Measurements from ENCODE around the gene SLIT3. TPM values are rescaled to one million over a fixed set of nuclear protein-coding genes. Genes with fewer than 3 reads are reported as not detected.

Gene SLIT3
- total RNA-seq, 1 experiment from 2014 or later: not detected

- H3K36me3 ChIP-seq (ENCODE audit: insufficient read depth, low read length): no peaks in the 10 kb centered on the region
- no peak for DNase-seq
- no peaks in the 10 kb centered on the region for H3K27me3 ChIP-seq (ENCODE audit: low read length)
- no peaks in the 10 kb centered on the region for H3K4me1 ChIP-seq (ENCODE audit: low read length)
- no peaks in the 10 kb centered on the region for H3K79me2 ChIP-seq (ENCODE audit: low read length)
- no peak overlapping the region for H3K9ac ChIP-seq (ENCODE audit: low read length)
- no peak overlapping the region for H2AFZ ChIP-seq (ENCODE audit: low read length)
- no peaks in the 10 kb centered on the region for H3K9me2 ChIP-seq (replicated peaks; ENCODE audit: insufficient read depth, low read length)
- no peak overlapping the region for H3K4me3 ChIP-seq (ENCODE audit: low read length)
- H3K27ac ChIP-seq (ENCODE audit: low read length): no peak overlapping the region
- H3K4me2 ChIP-seq (ENCODE audit: low read depth, low read length, poor library complexity, severe bottlenecking): no peak overlapping the region
- no peaks in the 10 kb centered on the region for H3K9me3 ChIP-seq (ENCODE audit: low read length)
- H4K20me1 ChIP-seq (ENCODE audit: insufficient read depth, low read depth, low read length): no peaks in the 10 kb centered on the region
Observed at GRCh38 chr5:169122951-169123350, 178.0 kb downstream of the SLIT3 start.

GRCh38 chr5:169121630-169122420, 179.1 kb downstream of the SLIT3 start:
- H3K79me2 ChIP-seq (ENCODE audit: low read length): no peaks in the 10 kb centered on the region
- no peaks in the 10 kb centered on the region for H3K9me2 ChIP-seq (replicated peaks; ENCODE audit: insufficient read depth, low read length)
- no peak overlapping the region for H3K9ac ChIP-seq (ENCODE audit: low read length)
- H3K4me3 ChIP-seq (ENCODE audit: low read length): no peak overlapping the region
- H2AFZ ChIP-seq (ENCODE audit: low read length): no peak overlapping the region
- H3K4me1 ChIP-seq (ENCODE audit: low read length): no peaks in the 10 kb centered on the region
- no peaks in the 10 kb centered on the region for H4K20me1 ChIP-seq (ENCODE audit: insufficient read depth, low read depth, low read length)
- no peak overlapping the region for H3K27ac ChIP-seq (ENCODE audit: low read length)
- no peak for DNase-seq
- H3K4me2 ChIP-seq (ENCODE audit: low read depth, low read length, poor library complexity, severe bottlenecking): no peak overlapping the region
- no peaks in the 10 kb centered on the region for H3K36me3 ChIP-seq (ENCODE audit: insufficient read depth, low read length)
- no peaks in the 10 kb centered on the region for H3K9me3 ChIP-seq (ENCODE audit: low read length)
- H3K27me3 ChIP-seq (ENCODE audit: low read length): no peaks in the 10 kb centered on the region

- Histone ChIP-seq H3K9me2 (replicated peaks; ENCODE audit: insufficient read depth, low read length) (no peaks in the 10 kb centered on the region), H3K9me3 (ENCODE audit: low read length) (no peaks in the 10 kb centered on the region), H3K27me3 (ENCODE audit: low read length) (no peaks in the 10 kb centered on the region), H3K4me3 (ENCODE audit: low read length) (no peak overlapping the region), H3K9ac (ENCODE audit: low read length) (no peak overlapping the region), H3K36me3 (ENCODE audit: insufficient read depth, low read length) (no peaks in the 10 kb centered on the region), H2AFZ (ENCODE audit: low read length) (no peak overlapping the region), H3K27ac (ENCODE audit: low read length) (no peak overlapping the region), H3K79me2 (ENCODE audit: low read length) (no peaks in the 10 kb centered on the region), H3K4me1 (ENCODE audit: low read length) (no peaks in the 10 kb centered on the region), H3K4me2 (ENCODE audit: low read depth, low read length, poor library complexity, severe bottlenecking) (no peak overlapping the region), H4K20me1 (ENCODE audit: insufficient read depth, low read depth, low read length) (no peaks in the 10 kb centered on the region)
- no peak for DNase-seq
Observed at GRCh38 chr5:169119288-169120048, 181.5 kb downstream of the SLIT3 start.

GRCh38 chr5:169116961-169117461, 183.9 kb downstream of the SLIT3 start:
- DNase-seq: peak; percentile 43
- H3K4me3 ChIP-seq (ENCODE audit: low read length): no peak overlapping the region
- H3K27ac ChIP-seq (ENCODE audit: low read length): no peak overlapping the region
- no peaks in the 10 kb centered on the region for H3K36me3 ChIP-seq (ENCODE audit: insufficient read depth, low read length)
- no peaks in the 10 kb centered on the region for H4K20me1 ChIP-seq (ENCODE audit: insufficient read depth, low read depth, low read length)
- H3K4me2 ChIP-seq (ENCODE audit: low read depth, low read length, poor library complexity, severe bottlenecking): no peak overlapping the region
- no peaks in the 10 kb centered on the region for H3K4me1 ChIP-seq (ENCODE audit: low read length)
- no peak overlapping the region for H3K9ac ChIP-seq (ENCODE audit: low read length)
- H3K9me3 ChIP-seq (ENCODE audit: low read length): no peaks in the 10 kb centered on the region
- no peaks in the 10 kb centered on the region for H3K9me2 ChIP-seq (replicated peaks; ENCODE audit: insufficient read depth, low read length)
- no peaks in the 10 kb centered on the region for H3K27me3 ChIP-seq (ENCODE audit: low read length)
- H3K79me2 ChIP-seq (ENCODE audit: low read length): no peaks in the 10 kb centered on the region
- H2AFZ ChIP-seq (ENCODE audit: low read length): no peak overlapping the region

GRCh38 chr5:169115461-169116124, 185.3 kb downstream of the SLIT3 start:
- H3K79me2 ChIP-seq (ENCODE audit: low read length): no peaks in the 10 kb centered on the region
- no peaks in the 10 kb centered on the region for H4K20me1 ChIP-seq (ENCODE audit: insufficient read depth, low read depth, low read length)
- no peaks in the 10 kb centered on the region for H3K9me2 ChIP-seq (replicated peaks; ENCODE audit: insufficient read depth, low read length)
- H3K4me2 ChIP-seq (ENCODE audit: low read depth, low read length, poor library complexity, severe bottlenecking): no peak overlapping the region
- no peaks in the 10 kb centered on the region for H3K9me3 ChIP-seq (ENCODE audit: low read length)
- no peaks in the 10 kb centered on the region for H3K36me3 ChIP-seq (ENCODE audit: insufficient read depth, low read length)
- H3K9ac ChIP-seq (ENCODE audit: low read length): no peak overlapping the region
- no peak overlapping the region for H3K27ac ChIP-seq (ENCODE audit: low read length)
- no peaks in the 10 kb centered on the region for H3K4me1 ChIP-seq (ENCODE audit: low read length)
- no peaks in the 10 kb centered on the region for H3K27me3 ChIP-seq (ENCODE audit: low read length)
- no peak for DNase-seq
- H3K4me3 ChIP-seq (ENCODE audit: low read length): no peak overlapping the region
- no peak overlapping the region for H2AFZ ChIP-seq (ENCODE audit: low read length)

GRCh38 chr5:169114466-169115065, 186.4 kb downstream of the SLIT3 start:
- no peaks in the 10 kb centered on the region for H3K36me3 ChIP-seq (ENCODE audit: insufficient read depth, low read length)
- no peaks in the 10 kb centered on the region for H3K4me1 ChIP-seq (ENCODE audit: low read length)
- H3K27me3 ChIP-seq (ENCODE audit: low read length): no peaks in the 10 kb centered on the region
- no peak for DNase-seq
- no peak overlapping the region for H3K4me2 ChIP-seq (ENCODE audit: low read depth, low read length, poor library complexity, severe bottlenecking)
- no peaks in the 10 kb centered on the region for H4K20me1 ChIP-seq (ENCODE audit: insufficient read depth, low read depth, low read length)
- H3K79me2 ChIP-seq (ENCODE audit: low read length): no peaks in the 10 kb centered on the region
- no peak overlapping the region for H3K9ac ChIP-seq (ENCODE audit: low read length)
- no peaks in the 10 kb centered on the region for H3K9me2 ChIP-seq (replicated peaks; ENCODE audit: insufficient read depth, low read length)
- H3K4me3 ChIP-seq (ENCODE audit: low read length): no peak overlapping the region
- H2AFZ ChIP-seq (ENCODE audit: low read length): no peak overlapping the region
- H3K27ac ChIP-seq (ENCODE audit: low read length): no peak overlapping the region
- H3K9me3 ChIP-seq (ENCODE audit: low read length): no peaks in the 10 kb centered on the region

- Histone ChIP-seq H3K9ac (ENCODE audit: low read length) (no peak overlapping the region), H3K9me3 (ENCODE audit: low read length) (no peaks in the 10 kb centered on the region), H3K4me1 (ENCODE audit: low read length) (no peaks in the 10 kb centered on the region), H3K9me2 (replicated peaks; ENCODE audit: insufficient read depth, low read length) (no peaks in the 10 kb centered on the region), H4K20me1 (ENCODE audit: insufficient read depth, low read depth, low read length) (no peaks in the 10 kb centered on the region), H3K79me2 (ENCODE audit: low read length) (no peaks in the 10 kb centered on the region), H3K36me3 (ENCODE audit: insufficient read depth, low read length) (no peaks in the 10 kb centered on the region), H3K4me3 (ENCODE audit: low read length) (no peak overlapping the region), H2AFZ (ENCODE audit: low read length) (no peak overlapping the region), H3K4me2 (ENCODE audit: low read depth, low read length, poor library complexity, severe bottlenecking) (no peak overlapping the region), H3K27ac (ENCODE audit: low read length) (no peak overlapping the region), H3K27me3 (ENCODE audit: low read length) (no peaks in the 10 kb centered on the region)
- DNase-seq: no peak
Observed at GRCh38 chr5:169112016-169112415, 188.9 kb downstream of the SLIT3 start.

Measured in Karpas-422 (cell line).